GM23248 (cell line): ENCODE measurements around the gene HFM1.
"Not testable (repeated sequence)": the region's sequence is repeated elsewhere in the genome, so short reads cannot be mapped to it uniquely, and the experiment has no call there.

ENCODE experiments used
- EZH2 ChIP-seq: fragments of 200-600 bp; sonication (generic); IDR thresholded peaks from 2 replicates; pipeline ENCODE4 v1.6.1; 2018; ENCODE audit warnings: antibody characterized with exemption, mild to moderate bottlenecking; ENCODE audit not compliant: insufficient read depth, poor library complexity, severe bottlenecking
- EZH2phosphoT487 ChIP-seq: fragments of 200-600 bp; sonication (generic); IDR thresholded peaks from 2 replicates; pipeline ENCODE4 v1.6.1; 2018; ENCODE audit warnings: antibody characterized with exemption, moderate library complexity, mild to moderate bottlenecking, low read depth; ENCODE audit not compliant: insufficient read depth

DNA sequence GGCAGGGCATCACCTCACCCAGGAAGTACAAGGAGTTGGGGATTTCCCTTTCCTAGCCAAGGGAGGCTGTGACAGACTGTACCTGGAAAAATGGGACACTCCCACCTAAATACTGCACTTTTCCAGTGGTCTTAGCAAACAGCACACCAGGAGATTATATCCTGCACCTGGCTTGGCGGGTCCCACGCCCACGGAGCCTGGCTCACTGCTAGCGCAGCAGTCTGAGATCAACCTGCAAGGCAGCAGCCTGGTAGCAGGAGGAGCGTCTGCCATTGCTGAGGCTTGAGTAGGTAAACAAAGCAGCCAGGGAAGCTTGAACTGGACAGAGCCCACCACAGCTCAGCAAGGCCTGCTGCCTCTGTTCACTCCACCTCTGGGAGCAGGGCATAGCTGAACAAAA lies 37.3 kb upstream of the HFM1 start:
- not testable (repeated sequence) for TF ChIP-seq EZH2, EZH2phosphoT487
